SU-DHL-6 (cell line): ENCODE results near the gene ELAPOR1.

Source experiments
- EZH2phosphoT487 ChIP-seq: fragments of 200-600 bp; sonication (generic), shearing (Covaris generic); conservative IDR thresholded peaks from 2 replicates; pipeline ENCODE4 v1.6.1; 2018; ENCODE audit warnings: mild to moderate bottlenecking, antibody characterized with exemption, low read length, moderate library complexity, mixed read lengths
- TF ChIP-seq, protein P1 (sequence below): fragments of 200-600 bp; sonication (generic); IDR thresholded peaks from one replicate; pipeline ENCODE4 v1.5.1; 2017; ENCODE audit warnings: antibody characterized with exemption, mild to moderate bottlenecking, low read length, moderate library complexity; ENCODE audit not compliant: insufficient read depth, poor library complexity, severe bottlenecking

DNA sequence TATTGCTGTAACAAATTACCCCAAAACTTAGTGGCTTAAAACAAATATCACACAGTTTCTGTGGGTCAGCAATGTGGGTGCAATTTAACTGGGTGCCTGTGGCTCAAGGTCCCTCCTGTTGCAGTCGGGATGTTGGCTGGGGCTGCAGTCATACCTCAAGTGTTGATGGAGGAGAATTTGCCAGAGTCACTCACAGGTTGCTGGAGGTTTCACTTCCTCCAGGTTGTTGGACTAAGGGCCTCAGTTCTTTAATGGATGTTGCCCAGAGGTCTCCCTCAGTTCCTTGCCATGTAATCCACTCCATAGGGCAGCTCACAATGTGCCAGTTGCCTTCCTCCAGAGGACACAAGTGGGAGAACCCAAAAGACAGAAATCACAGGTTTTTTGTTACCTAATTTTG is 35.6 kb upstream of the ELAPOR1 start:
- TF ChIP-seq, protein P1, sequence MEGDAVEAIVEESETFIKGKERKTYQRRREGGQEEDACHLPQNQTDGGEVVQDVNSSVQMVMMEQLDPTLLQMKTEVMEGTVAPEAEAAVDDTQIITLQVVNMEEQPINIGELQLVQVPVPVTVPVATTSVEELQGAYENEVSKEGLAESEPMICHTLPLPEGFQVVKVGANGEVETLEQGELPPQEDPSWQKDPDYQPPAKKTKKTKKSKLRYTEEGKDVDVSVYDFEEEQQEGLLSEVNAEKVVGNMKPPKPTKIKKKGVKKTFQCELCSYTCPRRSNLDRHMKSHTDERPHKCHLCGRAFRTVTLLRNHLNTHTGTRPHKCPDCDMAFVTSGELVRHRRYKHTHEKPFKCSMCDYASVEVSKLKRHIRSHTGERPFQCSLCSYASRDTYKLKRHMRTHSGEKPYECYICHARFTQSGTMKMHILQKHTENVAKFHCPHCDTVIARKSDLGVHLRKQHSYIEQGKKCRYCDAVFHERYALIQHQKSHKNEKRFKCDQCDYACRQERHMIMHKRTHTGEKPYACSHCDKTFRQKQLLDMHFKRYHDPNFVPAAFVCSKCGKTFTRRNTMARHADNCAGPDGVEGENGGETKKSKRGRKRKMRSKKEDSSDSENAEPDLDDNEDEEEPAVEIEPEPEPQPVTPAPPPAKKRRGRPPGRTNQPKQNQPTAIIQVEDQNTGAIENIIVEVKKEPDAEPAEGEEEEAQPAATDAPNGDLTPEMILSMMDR: no peak
- no peak for TF ChIP-seq EZH2phosphoT487
